Fibroblast of skin of back (primary cell): ENCODE measurements around the gene NXPH4.

Source experiments
- DNase-seq: peaks from one replicate; pipeline ENCODE4 v3.0.0-alpha.2; 2013

Gene NXPH4

DNA sequence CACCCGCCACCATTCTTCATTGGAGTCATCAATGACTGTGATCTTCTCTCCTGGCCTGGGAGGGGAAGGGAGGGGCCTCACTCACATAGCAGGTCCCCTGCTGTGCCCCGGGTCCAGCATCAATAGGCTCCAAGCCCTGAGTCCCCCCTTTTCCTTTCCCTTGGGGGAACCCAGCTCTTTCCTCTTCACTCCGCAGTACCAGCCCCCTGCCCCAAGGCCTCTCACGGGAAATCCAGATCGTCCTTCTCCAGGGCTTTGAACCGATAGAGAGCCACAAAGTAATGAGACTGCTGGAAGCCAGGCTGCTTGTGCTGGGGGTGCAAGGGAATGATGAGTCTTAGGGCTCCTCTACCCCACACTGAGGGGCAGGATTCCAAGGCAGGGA lies 27.7 kb downstream of the NXPH4 start:
- DNase-seq = no peak

DNA sequence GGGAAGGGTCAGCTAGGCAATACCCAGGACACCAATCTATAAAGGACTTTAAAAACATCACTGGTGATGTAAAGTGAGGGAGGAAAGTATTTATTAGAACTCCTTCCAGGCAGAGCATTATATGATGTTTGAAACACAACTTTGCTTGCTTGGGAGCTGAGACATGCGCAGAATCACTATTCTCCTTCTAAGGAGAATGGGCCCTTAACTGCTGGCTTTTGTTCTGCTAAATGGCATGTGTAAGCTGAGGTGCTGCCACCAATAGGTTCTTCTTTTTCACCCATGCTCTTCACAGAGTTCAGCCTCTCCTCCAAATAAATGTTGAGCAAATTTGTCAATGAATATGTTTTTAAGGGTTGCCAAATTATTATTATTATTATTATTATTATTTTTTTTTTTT lies 30.4 kb downstream of the NXPH4 start:
- no peak for DNase-seq

GRCh38 chr12:57248934-57249742 lies 32.5 kb downstream of the NXPH4 start:
- DNase-seq = no peak

DNA sequence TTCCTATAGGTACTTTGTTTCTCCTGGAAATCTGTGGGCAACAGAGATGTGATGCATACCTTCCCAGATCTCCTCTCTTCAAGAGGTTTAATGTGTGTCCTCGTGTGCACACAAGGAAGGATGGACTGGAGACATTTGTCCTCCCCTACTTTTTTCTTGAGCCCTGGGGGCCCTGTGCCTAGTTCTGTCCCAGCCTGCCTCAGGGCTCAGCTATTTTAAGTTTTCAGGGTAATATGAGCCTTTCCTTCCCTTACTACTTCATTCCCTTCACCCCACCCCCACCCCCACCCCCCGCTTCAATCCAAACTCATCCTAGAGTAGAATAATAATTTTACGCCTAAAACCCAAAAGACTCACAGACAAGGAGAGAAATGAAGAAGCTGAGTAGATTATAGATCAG lies 33.9 kb downstream of the NXPH4 start:
- no peak for DNase-seq

- no peak for DNase-seq
Observed at GRCh38 chr12:57250956-57251355, 34.4 kb downstream of the NXPH4 start, which contains the start of gene STAC3. Gene STAC3 (minus strand): TSS chr12:57251187. CDS start chr12:57249636, 1,551 bp downstream.

DNA sequence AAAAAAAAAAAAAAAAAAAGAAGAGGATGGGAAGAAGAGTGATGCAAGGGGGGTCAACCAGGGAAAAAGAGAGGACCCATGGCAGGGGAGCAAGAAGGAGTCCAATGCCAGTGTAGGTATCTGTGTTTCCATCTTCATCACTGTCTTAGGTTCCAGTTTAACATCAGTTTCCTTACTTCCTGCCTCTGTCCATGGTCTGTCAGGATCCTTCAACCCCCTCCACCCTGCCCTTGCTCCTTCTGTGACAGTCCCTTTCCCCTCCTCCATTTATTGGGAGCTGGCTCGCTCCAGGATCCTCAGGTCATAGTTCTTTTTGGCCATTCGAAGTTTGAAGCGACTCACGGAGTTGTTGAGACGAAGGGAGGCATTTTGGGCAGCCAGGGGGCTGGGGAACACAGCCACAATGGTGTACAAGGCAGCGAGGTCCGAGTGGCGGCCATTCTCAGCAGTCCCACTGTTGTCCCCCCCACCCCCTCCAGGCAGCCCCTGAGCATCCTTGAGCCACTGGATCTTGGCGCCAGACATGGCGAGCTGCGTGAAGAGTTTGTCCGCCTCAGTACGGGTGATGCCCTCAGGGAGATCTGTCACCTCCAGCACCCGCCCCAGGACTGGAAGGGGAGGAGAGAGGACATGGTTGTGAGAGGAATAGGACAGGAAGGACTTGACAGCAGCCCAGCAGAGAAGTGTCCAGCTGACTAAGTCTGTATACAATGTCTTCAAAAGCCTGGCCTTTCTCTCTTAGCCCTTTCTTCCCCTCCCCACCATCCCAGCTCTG lies 38.1 kb downstream of the NXPH4 start:
- no peak for DNase-seq

DNA sequence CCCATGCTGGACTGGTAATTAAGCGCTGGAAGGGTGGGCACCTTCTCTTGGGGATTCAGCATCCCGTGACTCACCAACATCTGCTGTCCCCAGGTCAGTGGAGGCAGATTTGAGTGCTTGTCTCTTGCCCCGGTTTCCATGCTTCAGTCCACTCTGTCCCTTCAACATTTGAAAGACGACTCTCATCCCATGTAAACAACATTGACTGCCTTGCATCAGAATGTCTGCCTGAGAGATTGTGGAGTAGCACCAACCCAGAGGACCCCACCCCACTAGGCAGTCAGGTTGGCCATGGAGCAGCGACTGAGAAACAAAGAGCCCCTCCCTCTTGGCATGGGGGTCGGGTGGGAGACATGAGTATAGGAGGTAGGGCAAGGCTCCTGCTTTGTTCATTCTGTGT lies 39.3 kb downstream of the NXPH4 start:
- DNase-seq = no peak

GRCh38 chr12:57258977-57259970 lies 42.7 kb downstream of the NXPH4 start:
- DNase-seq = no peak

DNA sequence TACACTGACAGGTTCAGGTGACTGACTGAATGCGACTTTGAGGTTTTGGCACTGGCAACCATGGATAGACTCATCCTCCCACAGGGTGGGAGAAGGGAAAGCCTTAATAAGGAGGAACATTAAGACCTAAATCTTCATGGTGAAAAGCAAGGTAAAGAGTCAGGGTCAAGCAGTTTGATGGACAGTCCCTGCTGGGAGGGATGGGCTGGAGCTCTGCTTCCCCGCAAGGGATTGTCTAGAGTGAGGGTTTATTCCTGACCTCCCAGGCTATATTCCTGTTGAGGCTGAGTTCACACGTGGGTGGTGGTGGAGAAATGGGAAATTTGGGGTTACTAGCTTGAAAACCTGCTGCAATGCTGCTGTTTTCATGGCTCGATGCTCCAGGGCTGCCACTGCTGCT lies 43.8 kb downstream of the NXPH4 start:
- no peak for DNase-seq

GRCh38 chr12:57261428-57261865 lies 44.9 kb downstream of the NXPH4 start:
- DNase-seq = no peak

DNA sequence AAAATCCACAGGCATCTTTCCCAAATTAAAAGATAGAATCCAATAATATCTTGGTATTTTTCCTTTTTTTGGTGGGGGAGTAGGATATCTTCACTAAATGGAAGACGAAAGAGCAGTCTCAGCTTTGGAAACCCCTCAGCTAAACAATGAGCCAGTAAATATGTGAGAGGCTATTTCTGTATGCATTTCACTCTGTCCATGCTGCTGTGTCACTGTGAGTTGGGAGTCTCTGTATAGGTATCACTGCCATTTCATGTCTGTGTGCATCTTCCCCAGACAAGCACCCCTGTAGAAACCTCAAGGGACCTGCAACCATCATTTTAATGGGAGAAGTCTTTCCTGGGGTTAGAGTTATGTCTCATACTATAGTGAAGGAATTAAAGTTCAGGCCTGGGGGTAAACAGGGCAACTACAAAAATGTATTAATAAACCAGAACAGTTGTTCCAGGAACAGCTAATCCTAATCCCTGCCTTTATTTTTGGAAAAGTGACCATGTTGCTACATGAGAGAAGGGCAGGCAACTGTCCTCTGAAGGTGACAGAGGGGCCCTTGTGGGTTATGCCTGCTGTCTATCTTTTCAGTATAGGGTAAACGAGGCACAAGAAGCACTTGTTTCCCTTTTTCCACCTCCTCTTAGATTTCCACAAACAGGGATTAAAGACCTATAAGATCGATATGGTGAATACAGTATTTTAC lies 45.7 kb downstream of the NXPH4 start:
- no peak for DNase-seq

- no peak for DNase-seq
Observed at GRCh38 chr12:57263096-57263495, 46.5 kb downstream of the NXPH4 start.

DNA sequence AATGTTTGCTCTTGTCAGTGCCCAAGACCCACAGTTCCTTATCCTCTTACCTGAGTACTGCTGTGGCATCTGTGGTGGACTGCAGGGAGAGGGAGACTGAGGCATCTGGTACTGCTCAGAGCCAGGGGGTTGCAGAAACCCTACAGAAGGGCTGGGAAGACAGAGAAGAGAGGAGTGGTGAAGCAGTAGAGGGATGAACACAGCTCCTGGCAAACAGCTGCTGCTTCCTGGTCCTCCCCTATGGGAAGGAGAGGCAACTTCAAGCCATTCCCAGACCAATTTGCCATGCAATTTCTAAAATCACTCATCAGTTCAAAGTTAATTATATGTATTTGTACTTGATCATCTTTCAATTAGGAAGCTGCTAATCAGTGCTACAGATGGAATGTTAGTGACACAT lies 50.1 kb downstream of the NXPH4 start:
- no peak for DNase-seq

GRCh38 chr12:57268264-57268663 lies 51.7 kb downstream of the NXPH4 start:
- DNase-seq = peak; percentile 32

DNA sequence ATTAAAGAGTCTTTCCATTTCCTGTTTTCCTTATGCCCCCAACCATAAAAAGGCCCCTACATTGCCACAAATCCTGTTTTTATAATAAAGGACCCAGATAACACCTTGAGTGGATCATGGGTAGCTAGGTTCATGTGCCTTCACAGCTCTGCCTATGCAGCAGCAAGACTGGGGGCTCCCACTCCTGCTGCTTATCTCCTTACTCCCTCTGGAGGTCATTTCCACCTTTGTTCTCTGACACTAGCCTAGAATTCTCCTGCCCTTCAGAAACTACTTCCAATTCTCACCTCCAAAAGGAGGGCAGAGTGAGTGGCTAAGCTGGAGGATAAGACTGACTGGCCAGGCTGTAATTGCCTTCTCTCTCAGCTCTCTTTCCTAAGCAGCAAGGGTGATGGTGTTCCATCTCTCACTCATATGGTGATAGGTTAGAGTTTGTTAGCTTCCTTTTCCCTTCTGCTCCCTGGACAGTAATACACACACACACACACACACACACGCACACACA lies 54.4 kb downstream of the NXPH4 start:
- no peak for DNase-seq

- peak; percentile 23 for DNase-seq
Observed at GRCh38 chr12:57272337-57273151, 56.0 kb downstream of the NXPH4 start.

- DNase-seq = no peak
Observed at GRCh38 chr12:57273516-57273915, 56.9 kb downstream of the NXPH4 start.
